ENCODE data around the gene KIF18B. TPM values are rescaled to one million over a fixed set of nuclear protein-coding genes. Genes with fewer than 3 reads are reported as not detected.

KIF18B gene
- total and polyA plus RNA-seq, 2 of the 8 experiments (the other 6 are each of a cell fraction or from before 2014, with no cell fraction given): 39.0 to 59.4 TPM

DNA sequence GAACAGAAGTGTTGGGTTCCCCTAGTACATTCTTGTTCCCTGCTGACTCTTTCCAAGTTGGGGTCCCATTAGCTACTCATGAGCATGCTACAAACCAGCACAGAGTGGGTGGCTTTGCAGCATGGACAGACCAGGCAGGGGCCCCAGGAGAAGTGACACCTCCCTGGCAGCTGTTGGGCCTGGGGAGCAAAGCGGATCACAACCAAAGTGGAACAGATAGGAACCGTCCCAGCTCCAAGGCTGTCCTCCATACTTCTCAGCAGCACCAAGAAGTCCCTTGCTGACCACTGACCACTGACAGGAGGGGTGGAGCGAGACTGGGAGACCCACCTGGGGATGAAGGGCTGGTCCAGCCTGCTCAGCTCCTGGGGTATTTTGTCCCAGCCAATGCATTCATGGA lies 19.9 kb downstream of the KIF18B start (continued):
- TF ChIP-seq RXRA (IDR thresholded peaks at IDR 0.05; ENCODE audit: insufficient read depth, low read depth, low read length) (no peak), RNF2 (IDR thresholded peaks at IDR 0.05; ENCODE audit: borderline replicate concordance, low read depth, low read length, missing control alignments, poor library complexity, severe bottlenecking) (no peak), MAFK (IDR thresholded peaks at IDR 0.05; ENCODE audit: low read depth, low read length) (no peak), JUN (IDR thresholded peaks at IDR 0.05; ENCODE audit: low read depth, low read length) (no peak), CHD2 (IDR thresholded peaks at IDR 0.05; ENCODE audit: low read length) (no peak), SIX5 (IDR thresholded peaks at IDR 0.05; ENCODE audit: low read depth, low read length) (no peak), JUND (IDR thresholded peaks at IDR 0.05; ENCODE audit: low read length) (no peak), RFX5 (IDR thresholded peaks at IDR 0.05; ENCODE audit: borderline replicate concordance, low read depth, low read length) (no peak)
